HepG2 (cell line): ENCODE data around the gene PLEKHG2. TPM values are rescaled to one million over a fixed set of nuclear protein-coding genes. Genes with fewer than 3 reads are reported as not detected.

Experiments
- FOXK2 ChIP-seq: fragments of 450-650 bp; IDR thresholded peaks from 2 replicates; pipeline ENCODE4 v1.6.1; 2016
- KDM1A ChIP-seq: IDR thresholded peaks from 2 replicates; pipeline ENCODE4 v1.6.1; 2016; ENCODE audit warnings: missing compliant biosample characterization
- MED1 ChIP-seq: sonication (generic); formaldehyde crosslinking; IDR thresholded peaks from 2 replicates; pipeline ENCODE4 v1.4.0; 2020; ENCODE audit warnings: missing genetic modification reagents
- MTA1 ChIP-seq: sonication (generic); formaldehyde crosslinking; IDR thresholded peaks from 2 replicates; pipeline ENCODE4 v1.4.0; 2020; ENCODE audit warnings: missing genetic modification reagents, mild to moderate bottlenecking, borderline replicate concordance
- NR2C2 ChIP-seq: sonication (generic); formaldehyde crosslinking; IDR thresholded peaks from 2 replicates; pipeline ENCODE4 v1.4.0; 2020; ENCODE audit warnings: missing genetic modification reagents, mild to moderate bottlenecking, moderate library complexity, borderline replicate concordance
- PAX8 ChIP-seq: sonication (generic); formaldehyde crosslinking; IDR thresholded peaks from 2 replicates; pipeline ENCODE4 v1.8.0; 2022; ENCODE audit warnings: mild to moderate bottlenecking, missing genetic modification reagents, borderline replicate concordance
- PCBP2 ChIP-seq: fragments of 200-400 bp; formaldehyde crosslinking; optimal IDR thresholded peaks from 2 replicates; pipeline ENCODE3; 2018; ENCODE audit warnings: low read length, low read depth; ENCODE audit not compliant: poor library complexity, severe bottlenecking
- PHF5A ChIP-seq: IDR thresholded peaks from one replicate; pipeline ENCODE4 v1.6.1; 2018; ENCODE audit warnings: low read depth, missing genetic modification reagents; ENCODE audit not compliant: unreplicated experiment
- POLR2G ChIP-seq: fragments of 200-400 bp; formaldehyde crosslinking; IDR thresholded peaks from 2 replicates; pipeline ENCODE4 v1.6.1; 2018; ENCODE audit warnings: mild to moderate bottlenecking, low read depth, low read length, moderate library complexity
- RBM39 ChIP-seq: fragments of 200-400 bp; formaldehyde crosslinking; IDR thresholded peaks from one replicate; pipeline ENCODE4 v1.6.1; 2018; ENCODE audit warnings: antibody characterized with exemption, mild to moderate bottlenecking, low read depth, low read length; ENCODE audit not compliant: poor library complexity, severe bottlenecking
- RFX1 ChIP-seq: fragments of 450-650 bp; IDR thresholded peaks from 2 replicates; pipeline ENCODE4 v1.6.1; 2017
- RFXANK ChIP-seq: IDR thresholded peaks from 2 replicates; pipeline ENCODE4 v1.6.1; 2016
- TCF12 ChIP-seq, 2 experiments: fragments of 450-650 bp in 1 of 2; sonication (generic) in 1 of 2; formaldehyde crosslinking in 1 of 2; IDR thresholded peaks; 2 replicates each; pipeline versions ENCODE4 v1.6.1 to v1.8.0; 2017 to 2022; ENCODE audit warnings: antibody characterized with exemption in 1 of 2, mild to moderate bottlenecking in 1 of 2, missing genetic modification reagents in 1 of 2, moderate library complexity in 1 of 2
- YEATS2 ChIP-seq: sonication (generic); formaldehyde crosslinking; IDR thresholded peaks from 2 replicates; pipeline ENCODE4 v1.4.0; 2020; ENCODE audit warnings: missing genetic modification reagents, borderline replicate concordance
- polyA plus RNA-seq, 8 experiments: library from polyadenylated mRNA; depleted of rRNA in 3 of 8; stranded (reverse) in 7 of 8; unstranded in 1 of 8; fragments of >200 nt; fragmentation: Illumina TruSeq in 4 of 8; extraction: Trizol in 4 of 8; gene quantifications; 2 replicates each; pipeline versions ENCODE4 v1.2.1 to v1.2.3, GENCODE V29; 2011 to 2016; ENCODE audit warnings: low read depth in 4 of 8, missing spikeins in 1 of 8, mixed read lengths in 1 of 8; ENCODE audit not compliant: insufficient read depth in 1 of 8
- total RNA-seq, 5 experiments: library from RNA; depleted of rRNA; stranded (reverse); fragments of >200 nt; fragmentation: Illumina TruSeq; extraction: Trizol; gene quantifications; 2 replicates each; pipeline ENCODE4 v1.2.3, GENCODE V29; 2016; ENCODE audit warnings: low read depth in 1 of 5
- TF ChIP-seq, protein P1 (sequence below): IDR thresholded peaks from 2 replicates; pipeline ENCODE4 v1.6.1; 2016; ENCODE audit warnings: mild to moderate bottlenecking
- TF ChIP-seq, protein P2 (sequence below): conservative IDR thresholded peaks from 2 replicates; pipeline ENCODE4 v1.6.1; 2018; ENCODE audit warnings: missing genetic modification reagents
- TF ChIP-seq, protein P3 (sequence below): sonication (generic); formaldehyde crosslinking; IDR thresholded peaks from 2 replicates; pipeline ENCODE4 v1.5.0; 2020; ENCODE audit warnings: mild to moderate bottlenecking, missing genetic modification reagents, borderline replicate concordance
- TF ChIP-seq, protein P4 (sequence below): sonication (generic); formaldehyde crosslinking; IDR thresholded peaks from 2 replicates; pipeline ENCODE4 v1.8.1; 2022; ENCODE audit warnings: low read depth, mild to moderate bottlenecking, missing genetic modification reagents

Gene PLEKHG2
- total and polyA plus RNA-seq, 2 of the 13 experiments (the other 11 are each of a cell fraction or from before 2014, with no cell fraction given): 3.6 to 6.8 TPM

DNA sequence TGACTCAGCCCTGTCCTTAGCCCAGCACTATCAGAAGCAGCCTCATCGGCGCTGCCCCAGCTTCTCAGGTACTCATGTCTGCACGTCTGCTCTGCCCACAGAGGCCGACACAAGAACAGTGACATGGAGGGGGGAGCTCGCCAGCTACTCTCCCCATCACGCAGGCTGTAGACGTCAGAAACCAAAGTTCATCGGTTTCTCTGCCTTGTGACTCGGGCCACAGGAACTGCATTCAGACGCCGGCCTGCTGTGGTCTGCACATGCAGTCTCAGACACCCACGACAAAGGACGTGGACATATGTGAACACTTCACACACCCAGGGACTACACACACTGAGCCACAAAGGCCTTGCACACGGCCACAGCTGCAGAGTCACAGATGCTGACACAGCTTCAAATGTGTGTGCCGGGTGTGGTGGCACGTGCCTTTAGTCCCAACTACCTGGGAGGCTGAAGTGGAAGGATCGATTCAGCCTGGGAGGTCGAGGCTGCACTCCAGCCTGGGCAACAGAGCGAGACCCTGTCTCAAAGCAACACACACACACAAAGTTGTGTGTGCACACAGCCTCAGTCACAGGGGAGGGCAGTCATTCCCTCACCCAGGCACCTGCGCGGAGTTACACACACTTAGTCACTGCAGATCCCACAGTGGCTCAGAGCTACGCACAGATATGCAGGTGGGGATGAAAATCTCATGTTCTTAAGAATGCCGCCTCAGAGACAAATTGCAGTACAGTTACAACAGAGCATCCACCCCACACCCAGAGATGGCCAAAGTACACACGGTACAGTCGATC, 10.7 kb upstream of the PLEKHG2 start (continued):
- TF ChIP-seq PCBP2 (no peak), RFX1 (no peak), MTA1 (CRISPR knock-in tag) (peak; percentile 89), YEATS2 (peak; percentile 76; the same call in 1 of the 2 replicates), PAX8 (no peak), PHF5A (CRISPR knock-in tag) (peak; percentile 81), RFXANK (CRISPR knock-in tag) (no peak), KDM1A (CRISPR knock-in tag) (peak; percentile 44; the same call in 1 of the 2 replicates), MED1 (CRISPR knock-in tag) (peak; percentile 90), POLR2G (peak; percentile 91), TCF12 (IDR thresholded peaks at IDR 0.05) (no peak), TCF12 (CRISPR knock-in tag; IDR thresholded peaks at IDR 0.05) (no peak), RBM39 (no peak), FOXK2 (peak; percentile 58; the same call in 1 of the 2 replicates), NR2C2 (CRISPR knock-in tag) (peak; percentile 22; the same call in 1 of the 2 replicates)
- TF ChIP-seq, protein P1, sequence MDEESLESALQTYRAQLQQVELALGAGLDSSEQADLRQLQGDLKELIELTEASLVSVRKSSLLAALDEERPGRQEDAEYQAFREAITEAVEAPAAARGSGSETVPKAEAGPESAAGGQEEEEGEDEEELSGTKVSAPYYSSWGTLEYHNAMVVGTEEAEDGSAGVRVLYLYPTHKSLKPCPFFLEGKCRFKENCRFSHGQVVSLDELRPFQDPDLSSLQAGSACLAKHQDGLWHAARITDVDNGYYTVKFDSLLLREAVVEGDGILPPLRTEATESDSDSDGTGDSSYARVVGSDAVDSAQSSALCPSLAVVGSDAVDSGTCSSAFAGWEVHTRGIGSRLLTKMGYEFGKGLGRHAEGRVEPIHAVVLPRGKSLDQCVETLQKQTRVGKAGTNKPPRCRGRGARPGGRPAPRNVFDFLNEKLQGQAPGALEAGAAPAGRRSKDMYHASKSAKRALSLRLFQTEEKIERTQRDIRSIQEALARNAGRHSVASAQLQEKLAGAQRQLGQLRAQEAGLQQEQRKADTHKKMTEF (CRISPR knock-in tag): peak; percentile 93
- TF ChIP-seq, protein P2, sequence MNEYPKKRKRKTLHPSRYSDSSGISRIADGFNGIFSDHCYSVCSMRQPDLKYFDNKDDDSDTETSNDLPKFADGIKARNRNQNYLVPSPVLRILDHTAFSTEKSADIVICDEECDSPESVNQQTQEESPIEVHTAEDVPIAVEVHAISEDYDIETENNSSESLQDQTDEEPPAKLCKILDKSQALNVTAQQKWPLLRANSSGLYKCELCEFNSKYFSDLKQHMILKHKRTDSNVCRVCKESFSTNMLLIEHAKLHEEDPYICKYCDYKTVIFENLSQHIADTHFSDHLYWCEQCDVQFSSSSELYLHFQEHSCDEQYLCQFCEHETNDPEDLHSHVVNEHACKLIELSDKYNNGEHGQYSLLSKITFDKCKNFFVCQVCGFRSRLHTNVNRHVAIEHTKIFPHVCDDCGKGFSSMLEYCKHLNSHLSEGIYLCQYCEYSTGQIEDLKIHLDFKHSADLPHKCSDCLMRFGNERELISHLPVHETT (CRISPR knock-in tag): peak; percentile 79
- TF ChIP-seq, protein P3, sequence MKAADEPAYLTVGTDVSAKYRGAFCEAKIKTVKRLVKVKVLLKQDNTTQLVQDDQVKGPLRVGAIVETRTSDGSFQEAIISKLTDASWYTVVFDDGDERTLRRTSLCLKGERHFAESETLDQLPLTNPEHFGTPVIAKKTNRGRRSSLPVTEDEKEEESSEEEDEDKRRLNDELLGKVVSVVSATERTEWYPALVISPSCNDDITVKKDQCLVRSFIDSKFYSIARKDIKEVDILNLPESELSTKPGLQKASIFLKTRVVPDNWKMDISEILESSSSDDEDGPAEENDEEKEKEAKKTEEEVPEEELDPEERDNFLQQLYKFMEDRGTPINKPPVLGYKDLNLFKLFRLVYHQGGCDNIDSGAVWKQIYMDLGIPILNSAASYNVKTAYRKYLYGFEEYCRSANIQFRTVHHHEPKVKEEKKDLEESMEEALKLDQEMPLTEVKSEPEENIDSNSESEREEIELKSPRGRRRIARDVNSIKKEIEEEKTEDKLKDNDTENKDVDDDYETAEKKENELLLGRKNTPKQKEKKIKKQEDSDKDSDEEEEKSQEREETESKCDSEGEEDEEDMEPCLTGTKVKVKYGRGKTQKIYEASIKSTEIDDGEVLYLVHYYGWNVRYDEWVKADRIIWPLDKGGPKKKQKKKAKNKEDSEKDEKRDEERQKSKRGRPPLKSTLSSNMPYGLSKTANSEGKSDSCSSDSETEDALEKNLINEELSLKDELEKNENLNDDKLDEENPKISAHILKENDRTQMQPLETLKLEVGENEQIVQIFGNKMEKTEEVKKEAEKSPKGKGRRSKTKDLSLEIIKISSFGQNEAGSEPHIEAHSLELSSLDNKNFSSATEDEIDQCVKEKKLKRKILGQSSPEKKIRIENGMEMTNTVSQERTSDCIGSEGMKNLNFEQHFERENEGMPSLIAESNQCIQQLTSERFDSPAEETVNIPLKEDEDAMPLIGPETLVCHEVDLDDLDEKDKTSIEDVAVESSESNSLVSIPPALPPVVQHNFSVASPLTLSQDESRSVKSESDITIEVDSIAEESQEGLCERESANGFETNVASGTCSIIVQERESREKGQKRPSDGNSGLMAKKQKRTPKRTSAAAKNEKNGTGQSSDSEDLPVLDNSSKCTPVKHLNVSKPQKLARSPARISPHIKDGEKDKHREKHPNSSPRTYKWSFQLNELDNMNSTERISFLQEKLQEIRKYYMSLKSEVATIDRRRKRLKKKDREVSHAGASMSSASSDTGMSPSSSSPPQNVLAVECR (CRISPR knock-in tag): peak; percentile 73
- TF ChIP-seq, protein P4, sequence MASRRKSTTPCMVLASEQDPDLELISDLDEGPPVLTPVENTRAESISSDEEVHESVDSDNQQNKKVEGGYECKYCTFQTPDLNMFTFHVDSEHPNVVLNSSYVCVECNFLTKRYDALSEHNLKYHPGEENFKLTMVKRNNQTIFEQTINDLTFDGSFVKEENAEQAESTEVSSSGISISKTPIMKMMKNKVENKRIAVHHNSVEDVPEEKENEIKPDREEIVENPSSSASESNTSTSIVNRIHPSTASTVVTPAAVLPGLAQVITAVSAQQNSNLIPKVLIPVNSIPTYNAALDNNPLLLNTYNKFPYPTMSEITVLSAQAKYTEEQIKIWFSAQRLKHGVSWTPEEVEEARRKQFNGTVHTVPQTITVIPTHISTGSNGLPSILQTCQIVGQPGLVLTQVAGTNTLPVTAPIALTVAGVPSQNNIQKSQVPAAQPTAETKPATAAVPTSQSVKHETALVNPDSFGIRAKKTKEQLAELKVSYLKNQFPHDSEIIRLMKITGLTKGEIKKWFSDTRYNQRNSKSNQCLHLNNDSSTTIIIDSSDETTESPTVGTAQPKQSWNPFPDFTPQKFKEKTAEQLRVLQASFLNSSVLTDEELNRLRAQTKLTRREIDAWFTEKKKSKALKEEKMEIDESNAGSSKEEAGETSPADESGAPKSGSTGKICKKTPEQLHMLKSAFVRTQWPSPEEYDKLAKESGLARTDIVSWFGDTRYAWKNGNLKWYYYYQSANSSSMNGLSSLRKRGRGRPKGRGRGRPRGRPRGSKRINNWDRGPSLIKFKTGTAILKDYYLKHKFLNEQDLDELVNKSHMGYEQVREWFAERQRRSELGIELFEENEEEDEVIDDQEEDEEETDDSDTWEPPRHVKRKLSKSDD (CRISPR knock-in tag): no peak; the same call in 1 of the 2 replicates
